PC-9 (cell line): ENCODE measurements around the gene STK32A. TPM values are rescaled to one million over a fixed set of nuclear protein-coding genes. Genes with fewer than 3 reads are reported as not detected.

Source experiments
- BruUV-seq: library from RNA; stranded (reverse); fragments of 400-500 nt; replicated peaks from 2 replicates; lab custom pipeline; 2021; lab: Mats Ljungman, UMichigan
- CTCF ChIA-PET: fragments of 300-600 bp; sonication (Branson Sonifier 250); formaldehyde crosslinking; loops from one replicate; lab custom pipeline; 2022; ENCODE audit warnings: antibody characterized with exemption; lab: Charles Lee
- POLR2A ChIA-PET: fragments of 300-600 bp; sonication (Branson Sonifier 250); formaldehyde crosslinking; loops from one replicate; lab custom pipeline; 2022; ENCODE audit warnings: antibody characterized with exemption; ENCODE audit not compliant: unreplicated experiment; lab: Charles Lee
- DNase-seq, 2 experiments: peaks; one replicate each; pipeline versions ENCODE4 v3.0.0 to v3.0.0-alpha.2; 2015 to 2022; ENCODE audit warnings: mixed read lengths in 1 of 2
- H2AFZ ChIP-seq: fragments of 200-600 bp; sonication (generic); 2 replicates; pipeline ENCODE4 v1.8.1; 2017; ENCODE audit warnings: antibody characterized with exemption
- H3F3A ChIP-seq: fragments of 200-600 bp; sonication (generic); 2 replicates; pipeline ENCODE4 v1.8.1; 2017; ENCODE audit warnings: antibody characterized with exemption, mild to moderate bottlenecking, low read depth; ENCODE audit not compliant: insufficient read depth
- H3K27ac ChIP-seq: fragments of 200-600 bp; sonication (generic); 2 replicates; pipeline ENCODE4 v1.6.1; 2016; ENCODE audit warnings: mixed run types
- H3K27me3 ChIP-seq: fragments of 200-600 bp; sonication (generic); 2 replicates; pipeline ENCODE4 v1.6.1; 2016; ENCODE audit warnings: low read depth, mixed run types; ENCODE audit not compliant: insufficient read depth
- H3K36me3 ChIP-seq: fragments of 200-600 bp; sonication (generic); 2 replicates; pipeline ENCODE4 v1.6.1; 2016; ENCODE audit warnings: low read depth, mixed run types
- H3K4me1 ChIP-seq: fragments of 200-600 bp; sonication (generic); replicated peaks from 2 replicates; pipeline ENCODE4 v1.6.1; 2016; ENCODE audit warnings: mixed run types; ENCODE audit not compliant: insufficient read depth
- H3K4me2 ChIP-seq: fragments of 200-600 bp; sonication (generic); 2 replicates; pipeline ENCODE4 v1.6.1; 2017; ENCODE audit warnings: mixed run types
- H3K4me3 ChIP-seq: fragments of 200-600 bp; sonication (generic); 2 replicates; pipeline ENCODE4 v1.6.1; 2016; ENCODE audit warnings: mixed run types
- H3K79me2 ChIP-seq: fragments of 200-600 bp; sonication (generic); 2 replicates; pipeline ENCODE4 v1.6.1; 2017; ENCODE audit warnings: low read depth, mixed run types
- H3K9me2 ChIP-seq: fragments of 200-600 bp; sonication (generic); 2 replicates; pipeline ENCODE4 v1.8.1; 2017; ENCODE audit warnings: mild to moderate bottlenecking; ENCODE audit not compliant: insufficient read depth
- H3K9me3 ChIP-seq: fragments of 200-600 bp; sonication (generic); 2 replicates; pipeline ENCODE4 v1.8.1; 2016; ENCODE audit warnings: low read depth; ENCODE audit not compliant: insufficient read depth
- H4K20me1 ChIP-seq: fragments of 200-600 bp; sonication (generic); 2 replicates; pipeline ENCODE4 v1.8.1; 2017; ENCODE audit not compliant: insufficient read depth
- EZH2 ChIP-seq: fragments of 200-600 bp; sonication (generic); IDR thresholded peaks from 2 replicates; pipeline ENCODE4 v1.8.0; 2017; ENCODE audit warnings: antibody characterized with exemption, low read depth
- intact Hi-C: fragments of 100-400 bp; cut with micrococcal nuclease; formaldehyde crosslinking; loops from one replicate; pipeline ENCODE4 v1.10.0; 2022; ENCODE audit not compliant: unreplicated experiment
- total RNA-seq: library from RNA; stranded (reverse); gene quantifications from 2 replicates; pipeline ENCODE4 v1.2.3, GENCODE V29; 2021
- TF ChIP-seq, protein P1 (sequence below): fragments of 200-600 bp; sonication (generic); conservative IDR thresholded peaks from 2 replicates; pipeline ENCODE4 v1.6.1; 2017; ENCODE audit warnings: mixed run types, antibody characterized with exemption, mild to moderate bottlenecking, moderate library complexity

STK32A gene
- total RNA-seq, 1 experiment from 2014 or later: not detected

DNA sequence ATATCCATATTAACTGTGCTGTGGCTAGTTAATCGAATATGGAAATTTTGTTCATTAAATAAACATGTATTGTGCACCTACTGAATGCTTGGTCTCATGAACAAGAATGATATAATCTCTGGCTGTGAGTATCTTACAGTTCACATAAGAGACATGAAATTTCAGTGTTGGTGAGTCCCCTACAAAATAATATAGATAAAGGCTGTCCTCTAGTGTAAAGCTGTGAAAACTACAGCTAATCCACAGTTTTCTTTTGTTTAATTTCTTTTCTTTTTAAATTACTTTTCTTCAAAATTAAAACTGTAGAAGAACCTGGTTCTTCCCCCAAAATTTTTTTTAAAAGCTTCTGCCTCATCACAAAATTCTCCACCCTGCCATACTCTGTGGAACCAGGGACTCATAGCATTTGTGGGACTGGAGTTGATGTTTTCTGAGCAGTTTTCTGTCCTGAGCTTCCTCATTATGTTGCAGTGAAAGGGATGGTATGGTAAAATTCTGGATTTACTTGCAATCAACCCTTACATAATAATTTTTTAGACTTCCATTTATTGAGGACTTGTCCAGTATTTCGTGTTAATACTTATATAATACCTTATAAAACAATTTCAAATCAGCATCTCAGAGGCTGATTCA lies 135.0 kb downstream of the STK32A start:
- DNase-seq: no peak
- POLR2A ChIA-PET: no interaction called here

DNA sequence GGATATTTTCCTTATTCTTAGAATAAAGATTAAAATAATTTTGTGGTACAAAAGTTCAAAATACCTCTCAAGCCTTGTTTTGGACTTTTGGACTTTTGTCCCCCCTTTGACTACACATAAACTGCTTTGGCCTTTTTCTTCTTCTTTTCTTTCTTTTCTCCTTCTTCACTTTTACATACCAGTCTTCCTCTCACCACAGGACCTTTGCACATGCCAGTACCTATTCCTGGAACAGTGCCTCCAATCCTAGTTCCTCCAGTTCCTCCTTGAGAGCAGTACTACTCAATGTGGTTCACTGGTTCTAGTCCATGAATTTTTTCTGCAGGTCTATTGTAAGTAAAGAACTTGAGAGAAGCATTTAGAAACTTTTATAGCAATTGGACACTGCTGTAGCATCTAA lies 136.5 kb downstream of the STK32A start:
- no peaks in the 10 kb centered on the region for H3K9me2 ChIP-seq
- no peak overlapping the region for H2AFZ ChIP-seq
- no peak overlapping the region for H3K27ac ChIP-seq
- no peak for DNase-seq
- BruUV-seq: no TSS peak
- H3F3A ChIP-seq: no peaks in the 10 kb centered on the region
- H3K9me3 ChIP-seq: no peaks in the 10 kb centered on the region; the same call in 1 of the 2 replicates
- H3K79me2 ChIP-seq: no peaks in the 10 kb centered on the region
- CTCF ChIA-PET: no interaction called here
- no peaks in the 10 kb centered on the region for H3K36me3 ChIP-seq
- intact Hi-C loops: loop anchor here (5.0 kb wide), 2 partner anchors 274 to 404 kb away; no protein-coding TSS in a partner anchor
- H3K4me2 ChIP-seq: no peak overlapping the region
- TF ChIP-seq EZH2: no peak
- TF ChIP-seq, protein P1, sequence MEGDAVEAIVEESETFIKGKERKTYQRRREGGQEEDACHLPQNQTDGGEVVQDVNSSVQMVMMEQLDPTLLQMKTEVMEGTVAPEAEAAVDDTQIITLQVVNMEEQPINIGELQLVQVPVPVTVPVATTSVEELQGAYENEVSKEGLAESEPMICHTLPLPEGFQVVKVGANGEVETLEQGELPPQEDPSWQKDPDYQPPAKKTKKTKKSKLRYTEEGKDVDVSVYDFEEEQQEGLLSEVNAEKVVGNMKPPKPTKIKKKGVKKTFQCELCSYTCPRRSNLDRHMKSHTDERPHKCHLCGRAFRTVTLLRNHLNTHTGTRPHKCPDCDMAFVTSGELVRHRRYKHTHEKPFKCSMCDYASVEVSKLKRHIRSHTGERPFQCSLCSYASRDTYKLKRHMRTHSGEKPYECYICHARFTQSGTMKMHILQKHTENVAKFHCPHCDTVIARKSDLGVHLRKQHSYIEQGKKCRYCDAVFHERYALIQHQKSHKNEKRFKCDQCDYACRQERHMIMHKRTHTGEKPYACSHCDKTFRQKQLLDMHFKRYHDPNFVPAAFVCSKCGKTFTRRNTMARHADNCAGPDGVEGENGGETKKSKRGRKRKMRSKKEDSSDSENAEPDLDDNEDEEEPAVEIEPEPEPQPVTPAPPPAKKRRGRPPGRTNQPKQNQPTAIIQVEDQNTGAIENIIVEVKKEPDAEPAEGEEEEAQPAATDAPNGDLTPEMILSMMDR: no peak
- POLR2A ChIA-PET: no interaction called here
- no peaks in the 10 kb centered on the region for H4K20me1 ChIP-seq
- no peaks in the 10 kb centered on the region for H3K4me1 ChIP-seq
- no peaks in the 10 kb centered on the region; the same call in 1 of the 2 replicates for H3K27me3 ChIP-seq
- no peak overlapping the region for H3K4me3 ChIP-seq

More for the DNA sequence above, 135.0 kb downstream of the STK32A start:
- Histone ChIP-seq H3K4me2 (no peak overlapping the region), H3K9me2 (no peaks in the 10 kb centered on the region), H3K79me2 (no peaks in the 10 kb centered on the region), H3K27ac (no peak overlapping the region), H3F3A (no peaks in the 10 kb centered on the region), H4K20me1 (no peaks in the 10 kb centered on the region), H3K27me3 (no peaks in the 10 kb centered on the region; the same call in 1 of the 2 replicates), H3K4me3 (no peak overlapping the region), H3K9me3 (no peaks in the 10 kb centered on the region; the same call in 1 of the 2 replicates), H2AFZ (no peak overlapping the region), H3K4me1 (no peaks in the 10 kb centered on the region), H3K36me3 (no peaks in the 10 kb centered on the region)
- BruUV-seq: no TSS peak
- TF ChIP-seq, protein P1: peak; percentile 75
- no peak for TF ChIP-seq EZH2
- CTCF ChIA-PET: interaction anchor here (0.5 to 1.5 kb wide), 6 partner anchors 81 to 836 kb away, joined by 3 to 8 read pairs (median 4); no protein-coding TSS in a partner anchor
- intact Hi-C loops: loop anchor here (1.0 to 5.0 kb wide), 3 partner anchors 146 to 403 kb away; no protein-coding TSS in a partner anchor

DNA sequence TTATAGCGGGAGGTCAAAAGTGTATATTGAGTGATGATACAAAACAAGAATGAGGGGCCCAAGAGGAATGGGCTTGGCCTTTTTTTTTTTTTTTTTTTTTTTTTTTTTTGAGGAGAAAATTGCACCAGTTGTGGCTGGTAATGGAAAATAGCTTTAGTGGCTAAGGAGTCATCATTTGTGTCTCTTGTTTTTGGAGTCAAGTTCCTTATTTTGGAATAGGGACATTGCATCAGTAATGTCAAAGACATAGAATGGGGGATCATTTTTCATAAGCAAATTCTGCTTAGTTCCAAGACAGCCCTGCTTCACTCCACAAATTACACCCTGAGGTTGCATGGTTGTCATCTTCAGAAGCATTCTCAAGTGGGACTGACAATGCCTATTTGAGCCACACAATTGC lies 137.4 kb downstream of the STK32A start:
- TF ChIP-seq, protein P1: no peak
- TF ChIP-seq EZH2: no peak
- intact Hi-C loops: loop anchor here (5.0 kb wide), 2 partner anchors 275 to 405 kb away; no protein-coding TSS in a partner anchor
- H3K9me3 ChIP-seq: no peaks in the 10 kb centered on the region; the same call in 1 of the 2 replicates
- CTCF ChIA-PET: no interaction called here
- H3K79me2 ChIP-seq: no peaks in the 10 kb centered on the region
- no peaks in the 10 kb centered on the region for H3F3A ChIP-seq
- no peak for DNase-seq
- no peaks in the 10 kb centered on the region for H3K9me2 ChIP-seq
- H3K4me1 ChIP-seq: no peaks in the 10 kb centered on the region
- no TSS peak for BruUV-seq
- H3K4me3 ChIP-seq: no peak overlapping the region
- no peak overlapping the region for H3K4me2 ChIP-seq
- H4K20me1 ChIP-seq: no peaks in the 10 kb centered on the region
- H2AFZ ChIP-seq: no peak overlapping the region
- H3K27me3 ChIP-seq: no peaks in the 10 kb centered on the region; the same call in 1 of the 2 replicates
- no peaks in the 10 kb centered on the region for H3K36me3 ChIP-seq
- POLR2A ChIA-PET: no interaction called here
- no peak overlapping the region for H3K27ac ChIP-seq
